A549 (cell line): ENCODE results near the gene LCN15. TPM values are rescaled to one million over a fixed set of nuclear protein-coding genes. Genes with fewer than 3 reads are reported as not detected.
"Not testable (repeated sequence)": the region's sequence is repeated elsewhere in the genome, so short reads cannot be mapped to it uniquely, and the experiment has no call there.

Experiments used
- ATAC-seq, 2 experiments: fragments of 200-7000 bp in 1 of 2; fragments of >200 bp in 1 of 2; cut with Nextera tagmentation in 1 of 2; cut with Tn5 transposase in 1 of 2; 3 replicates each; pipeline versions ENCODE4 v1.8.0 to v1.9.1; 2018 to 2020; ENCODE audit warnings: mild to moderate bottlenecking in 1 of 2, moderate library complexity in 1 of 2
- CTCF ChIA-PET: fragments of 300-600 bp; sonication (Branson Sonifier 250); formaldehyde crosslinking; extraction: SDS; loops from one replicate; lab custom pipeline; 2021; ENCODE audit warnings: antibody characterized with exemption, inconsistent platforms; lab: Yijun Ruan, JAX
- POLR2A ChIA-PET: fragments of 350-600 bp; formaldehyde crosslinking; extraction: SDS; loops from one replicate; lab custom pipeline; 2021; ENCODE audit warnings: antibody characterized with exemption, inconsistent platforms; lab: Yijun Ruan, JAX
- DNase-seq, 2 experiments: peaks; one replicate each; pipeline versions ENCODE4 v3.0.0 to v3.0.0-alpha.2; 2011 to 2016; ENCODE audit warnings: low read depth in 1 of 2, low spot score in 1 of 2
- FAIRE-seq: peaks from 2 replicates; lab custom pipeline; 2011; peaks lifted over from hg19 to GRCh38; lab: Jason Lieb, UNC
- H3K27ac ChIP-seq, 2 experiments: fragments of >200 bp; sonication (Bioruptor Twin); formaldehyde crosslinking; 3 replicates each; pipeline ENCODE4 v1.5.1; 2016 to 2017
- H3K4me1 ChIP-seq: fragments of >200 bp; sonication (Bioruptor Twin); formaldehyde crosslinking; 3 replicates; pipeline ENCODE4 v1.6.1; 2016
- H3K4me2 ChIP-seq: fragments of >200 bp; sonication (Bioruptor Twin); formaldehyde crosslinking; 3 replicates; pipeline ENCODE4 v1.6.1; 2016
- H3K4me3 ChIP-seq: fragments of >200 bp; sonication (Bioruptor Twin); formaldehyde crosslinking; 3 replicates; pipeline ENCODE4 v1.5.1; 2016
- H3K9me3 ChIP-seq: fragments of >200 bp; sonication (Bioruptor Twin); formaldehyde crosslinking; 3 replicates; pipeline ENCODE4 v1.6.1; 2016
- CBX2 ChIP-seq: fragments of 200-600 bp; sonication (generic); IDR thresholded peaks from 2 replicates; pipeline ENCODE4 v1.6.1; 2016; ENCODE audit warnings: low read depth, mild to moderate bottlenecking, borderline replicate concordance
- CBX8 ChIP-seq: fragments of 200-600 bp; sonication (generic); IDR thresholded peaks from 2 replicates; pipeline ENCODE4 v1.6.1; 2016
- CHD2 ChIP-seq: fragments of 150-350 bp; IDR thresholded peaks from 2 replicates; pipeline ENCODE4 v1.6.1; 2014; ENCODE audit warnings: low read length; ENCODE audit not compliant: partially characterized antibody
- CHD4 ChIP-seq: fragments of 200-600 bp; sonication (generic); IDR thresholded peaks from 2 replicates; pipeline ENCODE4 v1.6.1; 2016; ENCODE audit warnings: antibody characterized with exemption, mild to moderate bottlenecking, borderline replicate concordance
- FOSB ChIP-seq: fragments of 250-450 bp; sonication (Bioruptor Pico); IDR thresholded peaks from 2 replicates; pipeline ENCODE4 v1.5.0; 2020; ENCODE audit warnings: mild to moderate bottlenecking, moderate library complexity
- FOSL2 ChIP-seq, 2 experiments: fragments of 450-650 bp in 1 of 2; fragments of >200 bp in 1 of 2; sonication (Bioruptor Twin) in 1 of 2; formaldehyde crosslinking; IDR thresholded peaks; 2 replicates each; pipeline versions ENCODE4 v1.5.0 to v1.6.1; 2016 to 2020; ENCODE audit warnings: mild to moderate bottlenecking in 1 of 2, moderate library complexity in 1 of 2
- JUN ChIP-seq, 2 experiments: fragments of >200 bp; sonication (Bioruptor Twin); formaldehyde crosslinking; IDR thresholded peaks; 2 replicates in 1 of 2; 3 replicates in 1 of 2; pipeline ENCODE4 v1.6.1; 2016 to 2017
- KDM1A ChIP-seq: fragments of 200-600 bp; sonication (generic); IDR thresholded peaks from 2 replicates; pipeline ENCODE4 v1.6.1; 2016; ENCODE audit warnings: low read depth, mild to moderate bottlenecking
- MAZ ChIP-seq: fragments of 150-350 bp; IDR thresholded peaks from 2 replicates; pipeline ENCODE4 v1.6.1; 2014; ENCODE audit warnings: antibody characterized with exemption, low read depth, low read length, borderline replicate concordance
- MYC ChIP-seq: IDR thresholded peaks from 2 replicates; pipeline ENCODE4 v1.6.1; 2012; ENCODE audit warnings: mild to moderate bottlenecking, inconsistent platforms, low read length, improper control_type of control experiment, borderline replicate concordance
- NPAS2 ChIP-seq: fragments of 250-450 bp; sonication (Bioruptor Pico); IDR thresholded peaks from 2 replicates; pipeline ENCODE4 v1.8.0; 2022; ENCODE audit warnings: mild to moderate bottlenecking, moderate library complexity, borderline replicate concordance
- PHF8 ChIP-seq: fragments of 200-600 bp; sonication (generic); IDR thresholded peaks from 2 replicates; pipeline ENCODE4 v1.6.1; 2016; ENCODE audit warnings: low read depth, mild to moderate bottlenecking, antibody characterized with exemption, moderate library complexity, borderline replicate concordance
- POLR2A ChIP-seq: IDR thresholded peaks from 2 replicates; pipeline ENCODE4 v1.6.1; 2012; ENCODE audit warnings: mild to moderate bottlenecking, low read length
- RAD21 ChIP-seq, 2 experiments: fragments of >200 bp in 1 of 2; sonication (Bioruptor Twin) in 1 of 2; formaldehyde crosslinking in 1 of 2; IDR thresholded peaks in 1 of 2; conservative IDR thresholded peaks in 1 of 2; 2 replicates in 1 of 2; 3 replicates in 1 of 2; pipeline ENCODE4 v1.6.1; 2012 to 2018; ENCODE audit warnings: inconsistent platforms in 1 of 2
- RARB ChIP-seq: fragments of 250-450 bp; sonication (Bioruptor Pico); IDR thresholded peaks from 2 replicates; pipeline ENCODE4 v1.8.0; 2021; ENCODE audit warnings: mild to moderate bottlenecking, moderate library complexity
- RFX5 ChIP-seq: fragments of 450-650 bp; IDR thresholded peaks from 2 replicates; pipeline ENCODE4 v1.7.1; 2014; ENCODE audit warnings: antibody characterized with exemption, mild to moderate bottlenecking, moderate library complexity
- SMC3 ChIP-seq: fragments of >200 bp; sonication (Bioruptor Twin); formaldehyde crosslinking; IDR thresholded peaks from 3 replicates; pipeline ENCODE4 v1.6.1; 2018; ENCODE audit warnings: inconsistent platforms
- SREBF2 ChIP-seq: fragments of 450-650 bp; IDR thresholded peaks from 2 replicates; pipeline ENCODE4 v1.6.1; 2014; ENCODE audit warnings: mild to moderate bottlenecking, moderate library complexity
- ZNF302 ChIP-seq: fragments of 250-450 bp; sonication (Bioruptor Pico); IDR thresholded peaks from 2 replicates; pipeline ENCODE4 v1.9.0; 2021; ENCODE audit warnings: inconsistent platforms, mild to moderate bottlenecking, moderate library complexity
- WGBS: methylation state at CpG from one replicate; pipeline ENCODE4 v1.1.6; 2017; ENCODE audit errors: missing lambda C conversion rate; 5-methylcytosine and 5-hydroxymethylcytosine counted together
- polyA plus RNA-seq, 4 experiments: library from polyadenylated mRNA; depleted of rRNA in 3 of 4; stranded (reverse); fragments of >200 nt; fragmentation: RNase III in 1 of 4; extraction: RNeasy Plus Mini Kit Qiagen cat#74134 plus additional on column Dnase treatment in 1 of 4; gene quantifications; 2 replicates in 3 of 4; 3 replicates in 1 of 4; pipeline ENCODE4 v1.2.3, GENCODE V29; 2011 to 2017
- TF ChIP-seq, protein P1 (sequence below): fragments of >200 bp; sonication (Bioruptor Twin); formaldehyde crosslinking; IDR thresholded peaks from 3 replicates; pipeline ENCODE4 v1.5.1; 2016
- TF ChIP-seq, protein P2 (sequence below): IDR thresholded peaks from 2 replicates; pipeline ENCODE4 v1.6.1; 2012
- TF ChIP-seq, protein P3 (sequence below): IDR thresholded peaks from 2 replicates; pipeline ENCODE4 v1.6.1; 2012
- TF ChIP-seq, protein P4 (sequence below): fragments of 250-450 bp; sonication (Bioruptor Pico); IDR thresholded peaks from 2 replicates; pipeline ENCODE4 v1.5.0; 2020; ENCODE audit warnings: low read depth, mild to moderate bottlenecking, moderate library complexity
- TF ChIP-seq, protein P5 (sequence below): fragments of 150-350 bp; IDR thresholded peaks from 2 replicates; pipeline ENCODE4 v1.6.1; 2014; ENCODE audit warnings: low read depth, mild to moderate bottlenecking, low read length

Gene LCN15
- polyA plus RNA-seq, 2 of the 4 experiments (the other 2 are of a cell fraction): 0.09 to 0.10 TPM

DNA sequence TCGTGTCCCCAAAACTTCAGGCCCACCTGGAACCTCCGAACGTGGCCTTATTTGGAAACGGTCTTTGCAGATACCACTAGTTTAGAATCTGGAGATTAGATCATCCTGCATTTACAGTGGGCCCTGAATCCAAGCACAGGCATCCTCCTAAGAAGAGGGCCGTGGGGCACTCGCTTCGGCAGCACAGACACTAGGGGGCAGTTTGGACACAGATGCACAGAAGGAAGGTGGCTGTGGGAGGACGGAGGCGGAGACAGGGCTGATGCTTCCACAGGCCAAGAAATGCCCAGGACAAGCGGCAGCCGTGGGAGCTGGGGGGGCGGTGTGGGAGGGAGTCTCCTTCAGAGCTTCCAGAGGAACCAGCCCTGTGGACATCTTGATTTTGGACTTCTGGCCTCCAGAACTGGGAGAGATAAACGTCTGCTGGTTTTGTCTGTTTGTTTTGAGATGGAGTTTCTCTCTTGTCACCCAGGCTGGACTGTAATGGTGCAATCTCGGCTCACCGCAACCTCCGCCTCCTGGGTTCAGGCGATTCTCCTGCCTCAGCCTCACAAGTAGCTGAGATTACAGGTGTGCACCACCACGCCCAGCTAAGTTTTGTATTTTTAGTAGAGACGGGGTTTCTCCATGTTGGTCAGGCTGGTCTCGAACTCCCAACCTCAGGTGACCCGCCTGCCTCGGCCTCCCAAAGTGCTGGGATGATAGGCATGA is 3.3 kb downstream of the LCN15 start:
- Histone ChIP-seq H3K27ac (peak overlapping the region; percentile 39 to 63; a peak in 3 of 6 replicates), H3K4me2 (peak overlapping the region; percentile 64; the same call in 2 of the 3 replicates), H3K4me1 (peaks cover 12% of the 10 kb centered on the region)
- 26% methylated on average over 20 of the region's 22 CpGs for WGBS
- CTCF ChIA-PET: interaction anchor here (0.7 to 28.0 kb wide), 15 partner anchors 15 to 268 kb away, joined by 3 to 625 read pairs (median 4); partner anchors contain the start of genes LCN10, LCN6, RABL6 and TMEM141
- H3K9me3 ChIP-seq, H3K4me3 ChIP-seq, POLR2A ChIA-PET: not testable (repeated sequence)
- FAIRE-seq (peak; percentile 96), DNase-seq (peak; percentile 63 to 81), ATAC-seq (peak; percentile 80 to 82)
- 0 out of 2 replicates have a peak, but pooled peaks have one; percentile 16 for TF ChIP-seq MAZ
- 0 out of 3 replicates have a peak, but pooled peaks have one; percentile 7 for TF ChIP-seq SMC3
- peak in 1 of 2 experiments; percentile 43; a peak in 2 of 5 replicates for TF ChIP-seq RAD21 (conservative IDR thresholded peaks at IDR 0.05 in 1 of 2, IDR thresholded peaks at IDR 0.05 in 1 of 2)
- TF ChIP-seq, protein P1, sequence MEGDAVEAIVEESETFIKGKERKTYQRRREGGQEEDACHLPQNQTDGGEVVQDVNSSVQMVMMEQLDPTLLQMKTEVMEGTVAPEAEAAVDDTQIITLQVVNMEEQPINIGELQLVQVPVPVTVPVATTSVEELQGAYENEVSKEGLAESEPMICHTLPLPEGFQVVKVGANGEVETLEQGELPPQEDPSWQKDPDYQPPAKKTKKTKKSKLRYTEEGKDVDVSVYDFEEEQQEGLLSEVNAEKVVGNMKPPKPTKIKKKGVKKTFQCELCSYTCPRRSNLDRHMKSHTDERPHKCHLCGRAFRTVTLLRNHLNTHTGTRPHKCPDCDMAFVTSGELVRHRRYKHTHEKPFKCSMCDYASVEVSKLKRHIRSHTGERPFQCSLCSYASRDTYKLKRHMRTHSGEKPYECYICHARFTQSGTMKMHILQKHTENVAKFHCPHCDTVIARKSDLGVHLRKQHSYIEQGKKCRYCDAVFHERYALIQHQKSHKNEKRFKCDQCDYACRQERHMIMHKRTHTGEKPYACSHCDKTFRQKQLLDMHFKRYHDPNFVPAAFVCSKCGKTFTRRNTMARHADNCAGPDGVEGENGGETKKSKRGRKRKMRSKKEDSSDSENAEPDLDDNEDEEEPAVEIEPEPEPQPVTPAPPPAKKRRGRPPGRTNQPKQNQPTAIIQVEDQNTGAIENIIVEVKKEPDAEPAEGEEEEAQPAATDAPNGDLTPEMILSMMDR: peak; percentile 58
- TF ChIP-seq, protein P2, sequence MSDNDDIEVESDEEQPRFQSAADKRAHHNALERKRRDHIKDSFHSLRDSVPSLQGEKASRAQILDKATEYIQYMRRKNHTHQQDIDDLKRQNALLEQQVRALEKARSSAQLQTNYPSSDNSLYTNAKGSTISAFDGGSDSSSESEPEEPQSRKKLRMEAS: 0 out of 2 replicates have a peak, but pooled peaks have one; percentile 36

DNA sequence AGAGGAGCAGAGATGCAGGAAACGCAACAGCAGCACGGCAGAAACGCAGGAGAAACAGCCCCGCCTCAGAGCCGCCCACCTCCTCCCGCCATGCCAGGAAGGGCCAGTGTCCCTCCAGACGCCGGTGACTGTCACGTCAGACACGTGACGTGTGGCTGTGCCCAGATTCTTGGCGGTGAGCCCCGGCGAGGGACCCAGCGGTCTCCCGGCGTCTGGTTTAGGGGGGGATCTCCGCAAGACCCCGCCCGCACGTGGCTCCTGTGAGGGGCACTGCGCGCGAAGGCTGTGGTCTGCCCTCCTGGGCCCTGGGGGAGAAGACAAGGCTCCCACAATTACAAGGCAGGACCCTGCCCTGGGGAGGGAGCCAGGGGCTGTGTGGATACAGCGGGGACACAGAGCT is 3.9 kb downstream of the LCN15 start:
- no peak overlapping the region for H3K4me3 ChIP-seq
- H3K9me3 ChIP-seq: no peaks in the 10 kb centered on the region
- TF ChIP-seq SREBF2: no peak
- TF ChIP-seq PHF8: no peak
- TF ChIP-seq RARB (CRISPR knock-in tag): no peak
- no peak for TF ChIP-seq CHD2
- no peak for TF ChIP-seq JUN (IDR thresholded peaks at IDR 0.05)
- TF ChIP-seq CHD4: no peak
- 84% methylated on average over 24 of the region's 25 CpGs for WGBS
- no peak overlapping the region for H3K4me2 ChIP-seq
- no peak for DNase-seq
- no peak for FAIRE-seq
- ChIA-PET POLR2A (no interaction called here), CTCF (interaction anchor here (0.7 to 28.0 kb wide), 14 partner anchors 14 to 269 kb away, joined by 3 to 625 read pairs (median 4); partner anchors contain the start of genes LCN10, LCN6, RABL6 and TMEM141)
- H3K27ac ChIP-seq: peak overlapping the region in 1 of 2 experiments; percentile 63; a peak in 2 of 6 replicates
- ATAC-seq: peak in 1 of 2 experiments; percentile 3; a peak in 2 of 6 replicates
- H3K4me1 ChIP-seq: peaks cover 12% of the 10 kb centered on the region

DNA sequence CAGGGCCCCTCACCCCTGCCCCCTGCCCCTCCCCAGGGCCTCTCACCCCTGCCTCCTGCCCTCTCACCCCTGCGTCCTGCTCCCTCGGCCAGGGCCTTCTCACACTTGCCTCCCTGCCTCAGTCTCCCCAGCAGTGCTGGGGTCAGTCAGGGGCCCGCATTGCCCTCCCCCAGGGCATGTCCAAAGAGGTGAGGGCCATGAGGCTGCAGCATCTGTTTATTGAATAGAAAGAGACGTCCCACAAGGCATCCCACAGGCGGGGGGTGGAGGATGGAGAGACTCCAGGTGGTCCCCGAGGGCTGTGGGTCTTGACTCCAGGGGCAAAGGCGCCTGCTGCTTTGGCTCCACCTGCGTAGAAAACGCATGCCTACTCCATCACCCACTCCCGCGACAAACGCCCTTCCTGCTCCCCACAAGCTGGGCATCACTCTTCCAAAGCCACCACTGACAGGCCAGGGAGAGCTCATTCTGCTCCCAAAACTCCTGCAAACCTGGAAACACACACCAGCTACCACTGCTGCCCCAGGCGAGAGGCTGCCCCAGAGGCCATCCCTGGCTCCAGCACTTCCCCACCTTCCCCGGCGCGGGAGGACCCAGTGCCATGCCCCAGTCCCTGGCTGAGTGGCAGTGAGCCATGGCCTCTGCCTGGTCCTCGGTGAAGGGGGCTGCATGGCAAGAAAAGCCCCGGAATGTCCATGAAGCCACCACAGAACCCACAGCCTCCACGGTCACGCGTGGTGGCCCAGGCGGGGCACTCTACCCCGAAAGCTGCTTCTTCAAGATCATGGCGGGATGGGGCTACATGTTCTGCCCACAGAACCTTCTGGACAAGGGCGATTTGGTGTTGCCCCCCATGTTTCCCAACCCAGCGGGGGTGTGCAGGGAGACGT is 4.6 kb downstream of the LCN15 start:
- Histone ChIP-seq H3K4me2 (no peak overlapping the region), H3K9me3 (no peaks in the 10 kb centered on the region), H3K4me1 (peaks cover 12% of the 10 kb centered on the region), H3K4me3 (no peak overlapping the region), H3K27ac (no peak overlapping the region)
- ChIA-PET CTCF (interaction anchor here (0.7 to 28.0 kb wide), 15 partner anchors 13 to 270 kb away, joined by 3 to 625 read pairs (median 4); partner anchors contain the start of genes LCN10, LCN6 and TMEM141), POLR2A (no interaction called here)
- 84% methylated on average over 14 of the region's 27 CpGs for WGBS
- ATAC-seq (no peak), FAIRE-seq (no peak), DNase-seq (no peak)
- TF ChIP-seq NPAS2 (CRISPR knock-in tag): no peak
- no peak for TF ChIP-seq CBX2
- no peak for TF ChIP-seq RAD21 (conservative IDR thresholded peaks at IDR 0.05 in 1 of 2, IDR thresholded peaks at IDR 0.05 in 1 of 2)
- TF ChIP-seq, protein P3, sequence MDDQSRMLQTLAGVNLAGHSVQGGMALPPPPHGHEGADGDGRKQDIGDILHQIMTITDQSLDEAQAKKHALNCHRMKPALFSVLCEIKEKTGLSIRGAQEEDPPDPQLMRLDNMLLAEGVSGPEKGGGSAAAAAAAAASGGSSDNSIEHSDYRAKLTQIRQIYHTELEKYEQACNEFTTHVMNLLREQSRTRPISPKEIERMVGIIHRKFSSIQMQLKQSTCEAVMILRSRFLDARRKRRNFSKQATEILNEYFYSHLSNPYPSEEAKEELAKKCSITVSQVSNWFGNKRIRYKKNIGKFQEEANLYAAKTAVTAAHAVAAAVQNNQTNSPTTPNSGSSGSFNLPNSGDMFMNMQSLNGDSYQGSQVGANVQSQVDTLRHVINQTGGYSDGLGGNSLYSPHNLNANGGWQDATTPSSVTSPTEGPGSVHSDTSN: no peak
- TF ChIP-seq, protein P4, sequence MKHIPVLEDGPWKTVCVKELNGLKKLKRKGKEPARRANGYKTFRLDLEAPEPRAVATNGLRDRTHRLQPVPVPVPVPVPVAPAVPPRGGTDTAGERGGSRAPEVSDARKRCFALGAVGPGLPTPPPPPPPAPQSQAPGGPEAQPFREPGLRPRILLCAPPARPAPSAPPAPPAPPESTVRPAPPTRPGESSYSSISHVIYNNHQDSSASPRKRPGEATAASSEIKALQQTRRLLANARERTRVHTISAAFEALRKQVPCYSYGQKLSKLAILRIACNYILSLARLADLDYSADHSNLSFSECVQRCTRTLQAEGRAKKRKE (CRISPR knock-in tag): no peak
- no peak for TF ChIP-seq KDM1A
- TF ChIP-seq FOSB: no peak
- no peak for TF ChIP-seq RFX5
- TF ChIP-seq FOSL2 (IDR thresholded peaks at IDR 0.05): no peak
- TF ChIP-seq FOSL2 (CRISPR knock-in tag; IDR thresholded peaks at IDR 0.05): no peak
- TF ChIP-seq MYC: no peak
- TF ChIP-seq POLR2A: no peak
- TF ChIP-seq, protein P5, sequence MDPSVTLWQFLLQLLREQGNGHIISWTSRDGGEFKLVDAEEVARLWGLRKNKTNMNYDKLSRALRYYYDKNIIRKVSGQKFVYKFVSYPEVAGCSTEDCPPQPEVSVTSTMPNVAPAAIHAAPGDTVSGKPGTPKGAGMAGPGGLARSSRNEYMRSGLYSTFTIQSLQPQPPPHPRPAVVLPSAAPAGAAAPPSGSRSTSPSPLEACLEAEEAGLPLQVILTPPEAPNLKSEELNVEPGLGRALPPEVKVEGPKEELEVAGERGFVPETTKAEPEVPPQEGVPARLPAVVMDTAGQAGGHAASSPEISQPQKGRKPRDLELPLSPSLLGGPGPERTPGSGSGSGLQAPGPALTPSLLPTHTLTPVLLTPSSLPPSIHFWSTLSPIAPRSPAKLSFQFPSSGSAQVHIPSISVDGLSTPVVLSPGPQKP: no peak
- no peak for TF ChIP-seq CBX8
- TF ChIP-seq ZNF302 (CRISPR knock-in tag): no peak
